GM23338 (cell line): ENCODE data around the gene HTR4. TPM values are rescaled to one million over a fixed set of nuclear protein-coding genes. Genes with fewer than 3 reads are reported as not detected.

Experiments
- ATAC-seq: fragments of 200-7000 bp; cut with Tn5 transposase; 3 replicates; pipeline ENCODE4 v1.9.1; 2020
- DNase-seq: peaks from one replicate; pipeline ENCODE4 v3.0.0-alpha.2; 2015; ENCODE audit warnings: low spot score
- H2AFZ ChIP-seq: fragments of 200-600 bp; sonication (generic); 2 replicates; pipeline ENCODE4 v1.8.0; 2016; ENCODE audit warnings: antibody characterized with exemption, mild to moderate bottlenecking, moderate library complexity
- H3F3A ChIP-seq: fragments of 200-600 bp; sonication (generic); replicated peaks from 2 replicates; pipeline ENCODE4 v1.8.0; 2017; ENCODE audit warnings: antibody characterized with exemption, mixed run types, low read depth
- H3K27ac ChIP-seq: fragments of 200-600 bp; sonication (generic); 2 replicates; pipeline ENCODE4 v1.6.1; 2016; ENCODE audit warnings: low read depth
- H3K27me3 ChIP-seq: fragments of 200-600 bp; sonication (generic); 2 replicates; pipeline ENCODE4 v1.8.0; 2016; ENCODE audit warnings: mild to moderate bottlenecking, mixed run types, moderate library complexity; ENCODE audit not compliant: insufficient read depth
- H3K36me3 ChIP-seq: fragments of 200-600 bp; sonication (generic); 2 replicates; pipeline ENCODE4 v1.8.0; 2016; ENCODE audit warnings: mild to moderate bottlenecking; ENCODE audit not compliant: insufficient read depth
- H3K4me1 ChIP-seq: fragments of 200-600 bp; sonication (generic); 2 replicates; pipeline ENCODE4 v1.8.0; 2016; ENCODE audit warnings: mild to moderate bottlenecking, moderate library complexity; ENCODE audit not compliant: insufficient read depth
- H3K4me2 ChIP-seq: fragments of 200-600 bp; sonication (generic); 2 replicates; pipeline ENCODE4 v1.7.1; 2017; ENCODE audit warnings: mixed run types
- H3K4me3 ChIP-seq: fragments of 200-600 bp; sonication (generic); 2 replicates; pipeline ENCODE4 v1.6.1; 2016; ENCODE audit warnings: mixed run types
- H3K79me2 ChIP-seq: fragments of 200-600 bp; sonication (generic); replicated peaks from 2 replicates; pipeline ENCODE4 v1.8.0; 2017; ENCODE audit warnings: mild to moderate bottlenecking; ENCODE audit not compliant: insufficient read depth
- H3K9me2 ChIP-seq: fragments of 200-600 bp; sonication (generic); 2 replicates; pipeline ENCODE4 v1.8.0; 2017; ENCODE audit not compliant: insufficient read depth
- H4K20me1 ChIP-seq: fragments of 200-600 bp; sonication (generic); replicated peaks from 2 replicates; pipeline ENCODE4 v1.8.0; 2017; ENCODE audit warnings: mild to moderate bottlenecking; ENCODE audit not compliant: insufficient read depth
- H3K27ac Mint-ChIP-seq: 2 replicates; pipeline ENCODE4 v1.8.0; 2020; ENCODE audit warnings: inconsistent platforms, mild to moderate bottlenecking, moderate library complexity, mixed read lengths
- H3K27me3 Mint-ChIP-seq: 3 replicates; pipeline ENCODE4 v1.8.0; 2022; ENCODE audit warnings: low read depth, mild to moderate bottlenecking, moderate library complexity, mixed read lengths, inconsistent platforms; ENCODE audit not compliant: insufficient read depth, poor library complexity
- H3K36me3 Mint-ChIP-seq: 3 replicates; pipeline ENCODE4 v1.8.0; 2021; ENCODE audit warnings: low read depth, mild to moderate bottlenecking, inconsistent platforms, moderate library complexity, mixed read lengths
- H3K4me1 Mint-ChIP-seq: 3 replicates; pipeline ENCODE4 v1.8.0; 2020; ENCODE audit warnings: mild to moderate bottlenecking, inconsistent platforms, mixed read lengths
- H3K4me3 Mint-ChIP-seq: 3 replicates; pipeline ENCODE4 v1.8.0; 2021; ENCODE audit warnings: moderate library complexity, mild to moderate bottlenecking, inconsistent platforms, mixed read lengths
- H3K9me3 Mint-ChIP-seq: 3 replicates; pipeline ENCODE4 v1.8.0; 2020; ENCODE audit warnings: moderate library complexity, mild to moderate bottlenecking, inconsistent platforms, mixed read lengths
- CREB1 ChIP-seq: fragments of 250-450 bp; sonication (Bioruptor Pico); IDR thresholded peaks from 2 replicates; pipeline ENCODE4 v1.5.0; 2020; ENCODE audit warnings: low read depth, mild to moderate bottlenecking, moderate library complexity
- EZH2 ChIP-seq: fragments of 200-600 bp; sonication (generic); IDR thresholded peaks from one replicate; pipeline ENCODE4 v1.8.0; 2017; ENCODE audit warnings: antibody characterized with exemption, mild to moderate bottlenecking, low read depth; ENCODE audit not compliant: unreplicated experiment
- EZH2phosphoT487 ChIP-seq: fragments of 200-600 bp; sonication (generic); IDR thresholded peaks from one replicate; pipeline ENCODE4 v1.8.1; 2018; ENCODE audit warnings: antibody characterized with exemption; ENCODE audit not compliant: unreplicated experiment
- NANOG ChIP-seq: IDR thresholded peaks from 2 replicates; pipeline ENCODE4 v1.6.1; 2016; ENCODE audit warnings: antibody characterized with exemption, borderline replicate concordance
- POLR2AphosphoS5 ChIP-seq: IDR thresholded peaks from 2 replicates; pipeline ENCODE4 v1.6.1; 2016; ENCODE audit warnings: antibody characterized with exemption, low read depth
- STAT1 ChIP-seq: IDR thresholded peaks from one replicate; pipeline ENCODE4 v1.6.1; 2016; ENCODE audit warnings: antibody characterized with exemption; ENCODE audit not compliant: unreplicated experiment
- ZNF114 ChIP-seq: fragments of 250-450 bp; sonication (Bioruptor Pico); IDR thresholded peaks from 2 replicates; pipeline ENCODE4 v1.5.0; 2020; ENCODE audit warnings: mild to moderate bottlenecking, moderate library complexity
- ZNF331 ChIP-seq: fragments of 250-450 bp; sonication (Bioruptor Pico); IDR thresholded peaks from 2 replicates; pipeline ENCODE4 v1.5.0; 2020; ENCODE audit warnings: low read depth, mild to moderate bottlenecking, moderate library complexity
- polyA plus RNA-seq: library from polyadenylated mRNA; unstranded; fragments of >200 nt; fragmentation: Nextera tagmentation; extraction: Ambion mirVana; gene quantifications from 2 replicates; pipeline ENCODE4 v1.2.1, GENCODE V29; 2016
- total RNA-seq: library from RNA; depleted of rRNA; stranded (reverse); fragments of >200 nt; shearing (Covaris generic); gene quantifications from 2 replicates; pipeline ENCODE4 v1.2.3, GENCODE V29; 2014
- TF ChIP-seq, protein P1 (sequence below): IDR thresholded peaks from 2 replicates; pipeline ENCODE4 v1.6.1; 2016; ENCODE audit warnings: antibody characterized with exemption
- TF ChIP-seq, protein P2 (sequence below): IDR thresholded peaks from one replicate; pipeline ENCODE4 v1.6.1; 2018; ENCODE audit warnings: antibody characterized with exemption; ENCODE audit not compliant: unreplicated experiment
- TF ChIP-seq, protein P3 (sequence below): fragments of 250-450 bp; sonication (Bioruptor Pico); IDR thresholded peaks from 2 replicates; pipeline ENCODE4 v1.5.0; 2020; ENCODE audit warnings: mild to moderate bottlenecking, moderate library complexity
- TF ChIP-seq, protein P4 (sequence below), 2 experiments: fragments of 200-600 bp in 1 of 2; sonication (generic) in 1 of 2; conservative IDR thresholded peaks; 2 replicates each; pipeline versions ENCODE4 v1.5.1 to v1.6.1; 2016 to 2017; ENCODE audit warnings: antibody characterized with exemption in 2 of 2, low read depth in 2 of 2, mild to moderate bottlenecking in 2 of 2, moderate library complexity in 1 of 2

Gene HTR4
- total and polyA plus RNA-seq, 2 experiments from 2014 or later = 0.10 TPM; not detected in 1

DNA sequence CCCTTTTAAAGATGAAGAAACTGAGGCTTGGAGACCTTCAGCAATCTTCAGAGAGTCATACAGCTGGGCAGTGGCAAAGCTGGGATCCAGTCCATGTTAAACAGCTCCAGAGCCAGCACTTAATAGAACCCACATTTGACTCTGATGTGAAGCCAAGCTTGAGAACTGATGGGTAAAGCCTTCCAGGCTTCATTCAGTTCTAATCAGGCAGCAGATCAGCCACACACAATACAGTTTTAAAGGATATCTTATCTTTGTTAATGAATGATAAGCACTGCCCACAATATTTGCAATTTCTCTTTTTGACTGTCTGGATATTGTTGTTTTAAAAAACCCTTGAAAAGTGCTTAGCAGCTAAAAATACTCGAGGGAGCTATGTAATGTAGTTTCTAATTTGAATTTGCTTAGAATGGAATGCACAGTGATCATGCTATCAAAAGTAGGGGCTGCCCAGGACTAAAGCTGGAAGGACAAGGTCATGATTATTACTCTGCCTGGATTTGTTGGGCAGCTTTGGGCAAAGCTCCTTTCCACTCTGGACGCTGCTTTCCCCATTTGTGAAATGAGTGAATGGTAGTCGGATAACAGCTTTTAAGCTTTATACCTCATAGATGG, 31.3 kb upstream of the HTR4 start:
- Histone ChIP-seq H3K9me2 (no peaks in the 10 kb centered on the region), H4K20me1 (no peaks in the 10 kb centered on the region), H3K27me3 (no peaks in the 10 kb centered on the region), H3K4me2 (no peak overlapping the region), H3F3A (no peaks in the 10 kb centered on the region), H3K36me3 (no peaks in the 10 kb centered on the region), H3K79me2 (no peaks in the 10 kb centered on the region), H2AFZ (no peak overlapping the region; the same call in 1 of the 2 replicates), H3K4me3 (no peak overlapping the region), H3K4me1 (no peaks in the 10 kb centered on the region), H3K27ac (no peak overlapping the region)
- no peak for TF ChIP-seq EZH2phosphoT487
- no peak for TF ChIP-seq ZNF331
- TF ChIP-seq, protein P1, sequence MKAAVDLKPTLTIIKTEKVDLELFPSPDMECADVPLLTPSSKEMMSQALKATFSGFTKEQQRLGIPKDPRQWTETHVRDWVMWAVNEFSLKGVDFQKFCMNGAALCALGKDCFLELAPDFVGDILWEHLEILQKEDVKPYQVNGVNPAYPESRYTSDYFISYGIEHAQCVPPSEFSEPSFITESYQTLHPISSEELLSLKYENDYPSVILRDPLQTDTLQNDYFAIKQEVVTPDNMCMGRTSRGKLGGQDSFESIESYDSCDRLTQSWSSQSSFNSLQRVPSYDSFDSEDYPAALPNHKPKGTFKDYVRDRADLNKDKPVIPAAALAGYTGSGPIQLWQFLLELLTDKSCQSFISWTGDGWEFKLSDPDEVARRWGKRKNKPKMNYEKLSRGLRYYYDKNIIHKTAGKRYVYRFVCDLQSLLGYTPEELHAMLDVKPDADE = no peak
- TF ChIP-seq POLR2AphosphoS5 = no peak
- no peak for TF ChIP-seq NANOG
- TF ChIP-seq, protein P2, sequence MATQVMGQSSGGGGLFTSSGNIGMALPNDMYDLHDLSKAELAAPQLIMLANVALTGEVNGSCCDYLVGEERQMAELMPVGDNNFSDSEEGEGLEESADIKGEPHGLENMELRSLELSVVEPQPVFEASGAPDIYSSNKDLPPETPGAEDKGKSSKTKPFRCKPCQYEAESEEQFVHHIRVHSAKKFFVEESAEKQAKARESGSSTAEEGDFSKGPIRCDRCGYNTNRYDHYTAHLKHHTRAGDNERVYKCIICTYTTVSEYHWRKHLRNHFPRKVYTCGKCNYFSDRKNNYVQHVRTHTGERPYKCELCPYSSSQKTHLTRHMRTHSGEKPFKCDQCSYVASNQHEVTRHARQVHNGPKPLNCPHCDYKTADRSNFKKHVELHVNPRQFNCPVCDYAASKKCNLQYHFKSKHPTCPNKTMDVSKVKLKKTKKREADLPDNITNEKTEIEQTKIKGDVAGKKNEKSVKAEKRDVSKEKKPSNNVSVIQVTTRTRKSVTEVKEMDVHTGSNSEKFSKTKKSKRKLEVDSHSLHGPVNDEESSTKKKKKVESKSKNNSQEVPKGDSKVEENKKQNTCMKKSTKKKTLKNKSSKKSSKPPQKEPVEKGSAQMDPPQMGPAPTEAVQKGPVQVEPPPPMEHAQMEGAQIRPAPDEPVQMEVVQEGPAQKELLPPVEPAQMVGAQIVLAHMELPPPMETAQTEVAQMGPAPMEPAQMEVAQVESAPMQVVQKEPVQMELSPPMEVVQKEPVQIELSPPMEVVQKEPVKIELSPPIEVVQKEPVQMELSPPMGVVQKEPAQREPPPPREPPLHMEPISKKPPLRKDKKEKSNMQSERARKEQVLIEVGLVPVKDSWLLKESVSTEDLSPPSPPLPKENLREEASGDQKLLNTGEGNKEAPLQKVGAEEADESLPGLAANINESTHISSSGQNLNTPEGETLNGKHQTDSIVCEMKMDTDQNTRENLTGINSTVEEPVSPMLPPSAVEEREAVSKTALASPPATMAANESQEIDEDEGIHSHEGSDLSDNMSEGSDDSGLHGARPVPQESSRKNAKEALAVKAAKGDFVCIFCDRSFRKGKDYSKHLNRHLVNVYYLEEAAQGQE = no peak
- TF ChIP-seq EZH2 = no peak
- no peak for TF ChIP-seq CREB1
- TF ChIP-seq, protein P3, sequence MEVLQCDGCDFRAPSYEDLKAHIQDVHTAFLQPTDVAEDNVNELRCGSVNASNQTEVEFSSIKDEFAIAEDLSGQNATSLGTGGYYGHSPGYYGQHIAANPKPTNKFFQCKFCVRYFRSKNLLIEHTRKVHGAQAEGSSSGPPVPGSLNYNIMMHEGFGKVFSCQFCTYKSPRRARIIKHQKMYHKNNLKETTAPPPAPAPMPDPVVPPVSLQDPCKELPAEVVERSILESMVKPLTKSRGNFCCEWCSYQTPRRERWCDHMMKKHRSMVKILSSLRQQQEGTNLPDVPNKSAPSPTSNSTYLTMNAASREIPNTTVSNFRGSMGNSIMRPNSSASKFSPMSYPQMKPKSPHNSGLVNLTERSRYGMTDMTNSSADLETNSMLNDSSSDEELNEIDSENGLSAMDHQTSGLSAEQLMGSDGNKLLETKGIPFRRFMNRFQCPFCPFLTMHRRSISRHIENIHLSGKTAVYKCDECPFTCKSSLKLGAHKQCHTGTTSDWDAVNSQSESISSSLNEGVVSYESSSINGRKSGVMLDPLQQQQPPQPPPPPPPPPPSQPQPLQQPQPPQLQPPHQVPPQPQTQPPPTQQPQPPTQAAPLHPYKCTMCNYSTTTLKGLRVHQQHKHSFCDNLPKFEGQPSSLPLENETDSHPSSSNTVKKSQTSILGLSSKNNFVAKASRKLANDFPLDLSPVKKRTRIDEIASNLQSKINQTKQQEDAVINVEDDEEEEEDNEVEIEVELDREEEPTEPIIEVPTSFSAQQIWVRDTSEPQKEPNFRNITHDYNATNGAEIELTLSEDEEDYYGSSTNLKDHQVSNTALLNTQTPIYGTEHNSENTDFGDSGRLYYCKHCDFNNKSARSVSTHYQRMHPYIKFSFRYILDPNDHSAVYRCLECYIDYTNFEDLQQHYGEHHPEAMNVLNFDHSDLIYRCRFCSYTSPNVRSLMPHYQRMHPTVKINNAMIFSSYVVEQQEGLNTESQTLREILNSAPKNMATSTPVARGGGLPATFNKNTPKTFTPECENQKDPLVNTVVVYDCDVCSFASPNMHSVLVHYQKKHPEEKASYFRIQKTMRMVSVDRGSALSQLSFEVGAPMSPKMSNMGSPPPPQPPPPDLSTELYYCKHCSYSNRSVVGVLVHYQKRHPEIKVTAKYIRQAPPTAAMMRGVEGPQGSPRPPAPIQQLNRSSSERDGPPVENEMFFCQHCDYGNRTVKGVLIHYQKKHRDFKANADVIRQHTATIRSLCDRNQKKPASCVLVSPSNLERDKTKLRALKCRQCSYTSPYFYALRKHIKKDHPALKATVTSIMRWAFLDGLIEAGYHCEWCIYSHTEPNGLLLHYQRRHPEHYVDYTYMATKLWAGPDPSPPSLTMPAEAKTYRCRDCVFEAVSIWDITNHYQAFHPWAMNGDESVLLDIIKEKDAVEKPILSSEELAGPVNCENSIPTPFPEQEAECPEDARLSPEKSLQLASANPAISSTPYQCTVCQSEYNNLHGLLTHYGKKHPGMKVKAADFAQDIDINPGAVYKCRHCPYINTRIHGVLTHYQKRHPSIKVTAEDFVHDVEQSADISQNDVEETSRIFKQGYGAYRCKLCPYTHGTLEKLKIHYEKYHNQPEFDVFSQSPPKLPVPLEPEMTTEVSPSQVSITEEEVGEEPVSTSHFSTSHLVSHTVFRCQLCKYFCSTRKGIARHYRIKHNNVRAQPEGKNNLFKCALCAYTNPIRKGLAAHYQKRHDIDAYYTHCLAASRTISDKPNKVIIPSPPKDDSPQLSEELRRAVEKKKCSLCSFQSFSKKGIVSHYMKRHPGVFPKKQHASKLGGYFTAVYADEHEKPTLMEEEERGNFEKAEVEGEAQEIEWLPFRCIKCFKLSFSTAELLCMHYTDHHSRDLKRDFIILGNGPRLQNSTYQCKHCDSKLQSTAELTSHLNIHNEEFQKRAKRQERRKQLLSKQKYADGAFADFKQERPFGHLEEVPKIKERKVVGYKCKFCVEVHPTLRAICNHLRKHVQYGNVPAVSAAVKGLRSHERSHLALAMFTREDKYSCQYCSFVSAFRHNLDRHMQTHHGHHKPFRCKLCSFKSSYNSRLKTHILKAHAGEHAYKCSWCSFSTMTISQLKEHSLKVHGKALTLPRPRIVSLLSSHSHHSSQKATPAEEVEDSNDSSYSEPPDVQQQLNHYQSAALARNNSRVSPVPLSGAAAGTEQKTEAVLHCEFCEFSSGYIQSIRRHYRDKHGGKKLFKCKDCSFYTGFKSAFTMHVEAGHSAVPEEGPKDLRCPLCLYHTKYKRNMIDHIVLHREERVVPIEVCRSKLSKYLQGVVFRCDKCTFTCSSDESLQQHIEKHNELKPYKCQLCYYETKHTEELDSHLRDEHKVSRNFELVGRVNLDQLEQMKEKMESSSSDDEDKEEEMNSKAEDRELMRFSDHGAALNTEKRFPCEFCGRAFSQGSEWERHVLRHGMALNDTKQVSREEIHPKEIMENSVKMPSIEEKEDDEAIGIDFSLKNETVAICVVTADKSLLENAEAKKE = no peak
- TF ChIP-seq STAT1 = no peak
- TF ChIP-seq, protein P4, sequence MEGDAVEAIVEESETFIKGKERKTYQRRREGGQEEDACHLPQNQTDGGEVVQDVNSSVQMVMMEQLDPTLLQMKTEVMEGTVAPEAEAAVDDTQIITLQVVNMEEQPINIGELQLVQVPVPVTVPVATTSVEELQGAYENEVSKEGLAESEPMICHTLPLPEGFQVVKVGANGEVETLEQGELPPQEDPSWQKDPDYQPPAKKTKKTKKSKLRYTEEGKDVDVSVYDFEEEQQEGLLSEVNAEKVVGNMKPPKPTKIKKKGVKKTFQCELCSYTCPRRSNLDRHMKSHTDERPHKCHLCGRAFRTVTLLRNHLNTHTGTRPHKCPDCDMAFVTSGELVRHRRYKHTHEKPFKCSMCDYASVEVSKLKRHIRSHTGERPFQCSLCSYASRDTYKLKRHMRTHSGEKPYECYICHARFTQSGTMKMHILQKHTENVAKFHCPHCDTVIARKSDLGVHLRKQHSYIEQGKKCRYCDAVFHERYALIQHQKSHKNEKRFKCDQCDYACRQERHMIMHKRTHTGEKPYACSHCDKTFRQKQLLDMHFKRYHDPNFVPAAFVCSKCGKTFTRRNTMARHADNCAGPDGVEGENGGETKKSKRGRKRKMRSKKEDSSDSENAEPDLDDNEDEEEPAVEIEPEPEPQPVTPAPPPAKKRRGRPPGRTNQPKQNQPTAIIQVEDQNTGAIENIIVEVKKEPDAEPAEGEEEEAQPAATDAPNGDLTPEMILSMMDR (conservative IDR thresholded peaks at IDR 0.05; ENCODE audit: low read depth in 2 of 2) = no peak
- TF ChIP-seq ZNF114 (CRISPR knock-in tag) = no peak
- H3K4me3 Mint-ChIP-seq = no peak overlapping the region
- H3K27ac Mint-ChIP-seq = no peak overlapping the region
- ATAC-seq (no peak), DNase-seq (no peak)
- no peaks in the 10 kb centered on the region; the same call in 2 of the 3 replicates for H3K9me3 Mint-ChIP-seq
- H3K4me1 Mint-ChIP-seq = peaks cover 4% of the 10 kb centered on the region; the same call in 2 of the 3 replicates
- H3K36me3 Mint-ChIP-seq = no peaks in the 10 kb centered on the region
- H3K27me3 Mint-ChIP-seq = peaks cover 5% of the 10 kb centered on the region
